ENCODE results near the gene SHISAL1.

The SHISAL1 gene

DNA sequence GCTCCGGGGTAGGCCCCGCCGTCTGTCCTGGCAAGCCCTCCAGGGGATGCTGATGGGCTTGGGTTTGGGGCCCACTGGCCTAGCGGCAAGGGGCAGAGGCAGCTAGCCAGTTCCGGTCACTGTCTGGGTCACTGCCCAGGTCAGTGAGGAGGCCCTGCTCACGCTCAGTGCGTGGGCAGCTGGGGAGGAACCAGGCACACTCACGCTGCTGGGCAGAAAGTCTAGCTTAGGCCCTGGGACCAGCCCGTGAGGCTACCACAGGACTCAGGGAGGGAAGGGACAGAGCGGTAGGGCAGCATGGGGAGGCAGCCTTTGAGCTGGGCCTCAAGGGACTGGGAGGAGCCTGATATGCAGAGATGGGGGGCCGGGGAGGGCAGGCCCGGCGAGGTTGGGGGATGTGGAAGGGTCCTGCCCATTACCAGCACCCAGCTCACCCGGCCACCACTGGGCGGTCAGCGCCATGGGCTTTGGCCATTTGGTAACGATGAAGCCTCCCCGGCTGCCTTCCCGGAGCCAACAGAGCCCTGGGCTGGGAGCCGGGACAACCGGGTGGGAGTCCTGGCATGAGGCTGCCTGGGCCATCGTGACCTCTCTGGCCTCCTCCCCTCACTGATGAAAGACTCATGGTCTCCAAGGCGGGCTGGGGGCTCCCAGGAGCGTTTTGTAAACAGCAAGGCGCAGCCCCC is 14.2 kb downstream of the SHISAL1 start:
- no peak for DNase-seq

DNA sequence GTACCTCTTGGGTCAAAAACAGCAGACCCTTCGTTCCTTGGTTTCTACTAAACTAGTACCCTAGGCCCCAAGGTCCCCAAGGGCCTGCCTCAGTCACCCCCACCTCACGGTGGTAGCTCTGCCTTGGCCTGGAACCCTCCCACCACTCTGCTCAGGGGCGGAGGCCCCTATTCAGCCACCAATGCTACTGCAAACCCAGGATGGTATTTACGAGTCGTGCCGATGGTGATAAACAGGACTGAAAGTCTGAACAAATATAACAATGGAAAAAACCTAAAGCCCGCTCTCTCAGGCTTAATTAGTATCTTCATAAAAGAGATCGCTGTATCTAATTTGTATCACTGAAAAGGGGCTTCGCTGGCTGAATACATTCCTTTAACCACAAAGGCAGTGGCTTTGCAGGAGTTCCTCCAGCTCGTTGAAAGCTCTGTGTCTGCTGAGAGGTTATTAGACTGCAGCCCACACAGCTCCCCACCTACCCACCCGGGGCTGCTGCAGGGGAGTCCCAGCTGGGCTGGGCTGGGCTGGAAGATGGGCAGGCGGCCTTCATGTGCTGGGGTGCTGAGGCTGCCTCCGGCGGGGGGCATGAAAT is 15.2 kb downstream of the SHISAL1 start:
- DNase-seq = no peak

DNA sequence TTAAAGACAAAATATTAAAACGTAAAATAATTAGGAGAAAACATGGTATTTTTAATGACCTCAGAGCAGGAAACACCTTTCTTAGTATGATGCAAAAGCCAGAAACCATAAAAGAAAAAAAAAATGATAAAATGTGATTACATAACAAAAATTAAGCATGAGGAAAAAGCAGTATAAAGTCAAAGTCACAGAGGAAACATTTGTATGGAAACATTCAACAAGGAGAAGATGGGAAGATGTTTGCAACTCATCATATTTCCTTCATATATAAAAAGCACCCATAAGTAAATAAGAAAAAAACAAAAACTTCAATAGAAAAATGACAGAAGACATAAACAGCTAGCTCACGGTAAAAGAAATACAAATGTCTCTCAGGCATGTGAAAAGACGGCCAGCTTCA is 17.3 kb downstream of the SHISAL1 start:
- no peak for DNase-seq

DNA sequence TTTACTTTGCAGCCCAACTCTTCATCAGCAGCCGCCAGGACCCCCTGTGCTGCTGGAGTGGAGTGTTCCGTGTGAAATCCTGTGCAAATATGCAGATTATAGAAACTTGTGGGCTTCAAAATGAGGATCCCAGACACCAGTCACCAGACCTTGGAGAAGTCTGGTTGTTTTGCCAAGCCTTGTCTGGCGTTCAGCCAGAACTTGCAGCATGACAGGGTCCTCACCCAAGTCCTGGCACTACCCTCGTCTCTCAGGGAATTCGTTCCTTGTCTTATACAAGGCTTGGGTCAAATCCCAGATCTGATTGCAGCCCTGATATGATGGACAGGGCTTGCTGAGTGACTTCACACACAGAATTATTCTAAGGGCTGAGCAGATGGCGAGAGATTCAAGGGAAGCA is 18.9 kb downstream of the SHISAL1 start:
- DNase-seq = no peak

DNA sequence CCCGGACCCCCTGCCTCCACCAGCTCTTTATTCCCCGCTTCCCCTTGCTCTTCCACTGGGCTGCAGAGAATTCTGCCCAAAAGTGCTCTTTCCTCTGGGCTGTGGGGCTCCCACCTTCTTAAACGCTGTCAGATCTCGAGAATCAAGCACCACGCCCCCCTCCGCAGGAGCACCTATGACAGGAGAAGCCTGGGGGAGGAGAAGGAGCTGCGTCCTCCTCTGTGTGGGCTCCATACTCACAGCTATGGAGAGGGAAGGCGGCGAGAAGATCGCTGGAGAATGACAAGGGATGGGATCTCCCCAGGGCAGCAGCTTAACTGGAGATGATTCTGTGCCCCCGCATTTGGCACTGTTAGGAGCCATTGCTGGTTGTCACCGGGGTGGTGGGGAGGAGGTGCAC is 19.7 kb downstream of the SHISAL1 start:
- no peak for DNase-seq

DNA sequence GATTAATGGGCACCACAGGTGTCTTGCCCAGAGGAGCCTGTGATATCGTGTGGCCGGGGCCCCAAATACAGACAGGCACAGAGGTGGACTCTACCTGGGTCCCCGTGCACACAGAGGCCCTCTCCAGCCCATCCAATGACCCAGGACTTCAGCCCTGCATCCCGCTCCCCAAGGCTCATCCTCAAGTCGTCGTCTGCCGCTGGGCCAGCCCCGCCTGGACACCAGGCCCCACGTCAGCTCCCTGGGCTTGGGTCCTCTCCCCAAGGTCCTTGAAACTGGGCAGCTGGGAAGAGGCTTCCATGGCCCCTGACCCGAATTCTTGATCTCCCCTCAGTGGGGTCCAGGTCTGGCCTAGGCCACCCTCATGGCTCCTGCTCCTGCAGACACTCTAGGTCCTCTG is 20.2 kb downstream of the SHISAL1 start:
- DNase-seq = no peak

DNA sequence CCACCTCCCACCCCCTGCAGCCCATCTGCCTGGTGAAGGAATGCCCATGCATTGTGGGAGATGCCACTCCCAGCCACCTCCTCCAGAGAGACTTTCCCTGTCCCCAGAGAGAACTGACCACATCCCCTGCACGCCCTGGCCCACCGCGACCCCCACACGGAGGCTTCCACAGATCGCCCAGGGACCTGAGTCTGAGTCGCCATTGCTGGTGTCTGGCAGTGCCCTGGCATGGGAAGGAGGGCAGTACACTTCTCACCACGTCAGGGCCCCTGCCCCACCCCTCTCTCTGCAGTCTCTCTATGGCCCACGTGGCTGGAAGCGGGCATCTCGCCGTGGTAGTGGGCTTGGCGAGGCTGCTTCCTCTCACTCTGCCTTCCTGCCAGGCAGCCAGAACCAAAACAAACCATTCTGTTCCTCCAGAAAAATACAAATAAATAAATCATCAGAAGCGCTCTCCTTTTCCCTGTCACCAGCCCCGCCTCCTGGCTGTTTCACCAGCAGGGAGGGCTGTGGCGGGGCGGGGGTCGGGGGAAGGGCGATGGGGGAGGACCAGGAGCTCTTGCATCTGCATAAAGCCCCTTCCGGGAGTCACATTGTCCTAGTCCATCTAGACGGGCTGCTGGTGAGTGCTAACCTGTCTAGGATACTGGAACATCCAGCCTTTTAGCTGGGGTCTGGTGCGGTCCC is 20.9 kb downstream of the SHISAL1 start:
- DNase-seq = no peak

DNA sequence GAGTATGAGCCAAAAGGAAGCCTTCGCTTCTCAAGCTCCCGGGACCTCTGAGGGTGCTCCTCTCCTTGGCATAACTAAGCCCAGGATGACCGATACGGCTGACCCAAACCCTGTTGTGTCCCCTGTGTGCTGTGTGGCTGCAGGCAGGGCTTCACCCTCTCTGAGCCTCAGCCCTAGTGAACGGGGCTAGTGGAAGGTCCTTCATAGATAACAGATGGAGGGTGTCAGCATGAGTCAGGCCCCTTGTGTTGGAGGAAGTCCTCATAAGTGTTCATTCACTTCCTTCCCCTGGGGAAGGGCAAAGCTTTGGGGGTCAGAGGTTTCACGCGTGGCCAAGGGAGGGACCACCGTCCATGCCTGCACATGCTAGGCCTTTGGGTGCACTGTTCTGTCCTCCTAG is 21.5 kb downstream of the SHISAL1 start:
- DNase-seq = no peak

DNA sequence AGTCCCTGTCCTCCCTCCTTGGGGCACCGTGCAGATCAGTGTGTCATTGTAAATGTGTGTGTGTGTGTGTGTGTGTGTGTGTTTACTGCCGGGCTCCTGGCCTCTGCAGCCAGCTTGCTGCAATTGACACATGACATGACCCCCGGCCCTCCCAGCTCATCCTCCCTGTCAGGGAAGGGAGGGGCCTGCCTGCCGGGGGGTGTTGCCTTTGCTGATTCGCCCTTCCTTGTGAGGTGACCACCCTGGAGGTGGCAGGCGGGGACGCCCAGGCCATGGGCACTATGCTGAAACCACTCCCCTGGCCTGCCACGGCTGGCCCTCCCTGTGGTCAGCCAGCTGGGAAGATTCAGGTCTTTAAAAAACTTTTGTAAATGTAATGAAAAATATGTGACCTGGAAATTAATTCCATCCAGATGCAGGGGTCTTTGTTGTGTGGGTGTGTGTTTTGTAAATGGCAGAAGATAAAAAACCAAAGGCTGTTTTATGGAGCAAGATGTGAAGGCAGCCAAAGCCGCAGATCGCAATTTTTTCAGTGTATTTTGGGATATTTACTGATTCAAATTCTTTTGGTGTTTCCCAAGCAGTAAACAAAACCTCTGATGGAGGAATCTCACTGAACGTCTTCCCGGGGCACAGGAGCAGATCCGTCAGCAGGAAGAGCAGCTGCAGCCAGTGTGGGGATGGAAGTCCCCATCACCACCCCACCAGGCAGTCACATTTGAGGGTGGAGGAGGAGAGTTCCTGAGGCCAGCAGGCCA is 23.2 kb downstream of the SHISAL1 start:
- no peak for DNase-seq

DNA sequence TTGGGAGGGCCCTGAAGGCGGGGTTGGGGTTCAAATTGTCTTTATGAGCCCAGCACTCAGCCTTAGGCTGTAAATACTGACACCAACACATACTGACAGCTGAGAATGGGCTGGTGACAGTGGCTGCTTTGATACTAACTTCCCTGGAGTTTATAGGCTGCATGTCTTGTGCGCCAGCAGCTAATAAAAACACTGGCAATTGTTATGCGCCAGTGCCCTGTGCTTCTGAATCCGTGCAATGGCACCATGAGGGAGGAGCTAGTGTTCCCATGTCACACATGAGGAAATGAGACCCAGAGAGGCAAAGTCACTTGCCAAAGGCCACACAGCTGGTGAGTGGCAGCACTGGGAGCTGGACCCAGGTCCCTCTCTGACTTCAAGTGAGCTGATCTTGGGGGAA is 23.8 kb downstream of the SHISAL1 start:
- DNase-seq = no peak

DNA sequence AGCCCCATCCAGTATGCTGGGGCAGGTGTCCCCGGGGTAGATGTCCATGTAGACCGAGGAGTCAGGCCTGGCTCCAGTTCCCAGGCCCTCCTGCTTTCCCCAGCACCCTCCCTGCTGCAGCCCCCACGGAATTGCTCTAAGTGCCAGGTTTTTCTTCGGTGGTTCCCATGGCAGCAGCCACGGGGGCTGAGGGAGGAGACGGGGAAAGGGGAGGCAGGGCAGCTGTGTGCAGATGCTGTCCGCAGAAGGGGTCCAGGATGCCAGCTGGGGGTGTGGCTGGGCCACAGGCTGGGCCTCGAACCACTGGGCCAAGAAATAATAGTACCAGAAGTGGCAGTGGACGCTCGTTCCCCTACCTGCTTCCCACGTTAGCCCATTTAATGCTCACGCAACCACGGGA is 25.0 kb downstream of the SHISAL1 start:
- no peak for DNase-seq

DNA sequence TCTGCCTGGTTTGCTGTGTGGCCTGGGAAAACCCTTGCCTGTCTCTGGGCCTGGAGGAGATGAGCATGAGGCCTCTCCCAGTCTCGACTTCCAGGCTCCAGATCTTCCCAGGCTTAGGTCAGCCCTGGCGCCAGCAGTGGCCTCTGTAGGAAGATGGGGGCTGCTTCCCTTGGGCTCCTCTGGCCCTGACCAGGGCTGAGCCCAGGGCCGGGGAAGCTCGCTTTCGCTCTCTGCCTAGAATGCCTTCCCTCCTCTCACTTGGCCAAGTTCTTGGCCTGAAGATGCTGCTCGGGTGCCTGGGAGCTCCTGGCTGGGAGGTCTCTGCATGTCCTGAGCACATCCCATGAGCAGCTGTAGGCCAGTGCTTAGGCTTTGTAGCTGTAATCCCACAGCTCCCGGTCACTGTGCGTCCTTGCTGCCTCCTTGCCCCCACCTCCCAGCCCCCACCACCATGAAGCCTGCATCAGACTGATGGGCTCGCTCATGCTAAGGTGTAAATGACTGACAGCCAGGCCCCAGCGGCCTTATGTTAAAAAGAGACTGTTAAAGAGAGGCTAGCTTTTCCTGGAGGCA is 25.5 kb downstream of the SHISAL1 start:
- no peak for DNase-seq

DNA sequence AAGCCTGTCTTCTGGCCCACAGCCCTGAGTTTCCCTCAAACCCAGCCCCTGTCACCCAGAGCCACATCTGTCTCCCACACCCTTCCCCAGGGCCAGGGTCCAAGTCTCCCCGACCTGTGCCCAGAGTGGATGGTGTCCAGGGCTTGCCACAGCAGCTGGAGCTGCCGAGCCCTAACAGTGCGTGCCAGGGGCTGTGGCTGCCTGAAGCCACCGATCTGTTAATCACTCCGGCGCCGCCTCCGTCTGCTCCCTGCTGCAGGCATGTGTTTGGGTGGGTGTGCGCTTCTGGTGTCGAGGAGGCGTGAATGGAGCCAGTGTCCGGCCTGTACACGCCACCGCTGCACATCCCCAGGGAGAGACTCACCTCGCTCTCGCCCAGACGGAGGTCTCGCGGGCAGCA is 26.1 kb downstream of the SHISAL1 start:
- DNase-seq = no peak

DNA sequence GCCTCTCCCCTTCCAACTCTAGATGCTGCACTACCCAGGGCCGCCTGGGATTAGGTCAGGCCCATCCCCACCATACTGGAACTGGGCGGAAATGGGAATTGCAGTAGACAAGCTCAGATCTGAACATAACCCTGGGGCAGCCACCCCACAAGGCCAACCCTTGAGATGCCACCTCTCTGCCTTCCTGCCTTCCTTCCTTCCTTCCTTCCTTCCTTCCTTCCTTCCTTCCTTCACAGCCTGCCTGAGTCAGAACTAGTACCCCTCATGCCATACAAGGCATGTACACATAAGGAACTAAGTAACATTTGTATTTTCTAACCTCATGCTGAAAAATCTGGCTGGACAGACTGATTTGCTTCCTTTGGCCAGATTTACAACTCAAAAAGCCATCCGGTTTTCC is 28.0 kb downstream of the SHISAL1 start:
- DNase-seq = no peak

DNA sequence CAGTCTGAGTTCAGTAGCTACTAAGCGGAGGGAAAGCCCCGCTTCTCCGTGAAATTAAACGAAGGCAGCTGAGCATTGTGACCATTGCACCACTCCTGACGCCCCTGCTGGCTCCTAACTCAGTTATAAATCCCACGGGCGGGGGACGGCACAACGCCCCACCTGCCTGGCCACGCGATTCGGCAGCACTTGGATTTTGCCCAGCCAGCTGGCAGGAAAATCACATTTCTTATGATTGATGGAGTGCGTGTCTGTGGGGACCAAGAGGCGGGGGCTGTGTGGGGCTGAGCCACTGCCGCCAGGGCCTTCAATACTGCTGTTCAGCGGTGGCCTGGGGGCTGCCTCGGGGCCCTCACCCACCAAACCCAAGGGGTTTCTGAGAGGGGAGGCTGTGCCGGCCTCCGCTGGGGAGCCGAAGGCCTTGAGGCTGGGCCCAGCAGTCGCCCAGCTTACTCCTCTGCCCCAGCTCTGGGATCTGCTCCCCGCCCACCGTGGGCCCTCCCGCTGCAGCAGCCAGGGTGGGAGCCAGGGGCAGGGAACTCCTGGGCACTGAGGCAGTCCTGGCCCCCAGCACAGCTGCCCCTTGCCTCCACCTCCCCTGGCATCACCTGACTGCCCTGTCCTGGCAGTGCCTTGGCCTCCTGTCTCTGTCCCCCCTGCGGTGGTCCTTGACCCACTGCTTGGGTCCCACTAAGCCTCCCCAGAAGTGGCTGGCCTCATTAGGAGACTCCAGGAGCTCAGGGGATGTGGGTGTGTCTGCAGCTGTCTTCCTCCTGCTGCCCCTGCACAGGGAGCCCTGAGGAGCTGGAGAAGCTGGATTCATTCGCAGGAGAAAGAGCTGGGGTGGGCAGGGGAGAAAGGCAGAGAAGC is 30.7 kb downstream of the SHISAL1 start:
- DNase-seq = no peak

DNA sequence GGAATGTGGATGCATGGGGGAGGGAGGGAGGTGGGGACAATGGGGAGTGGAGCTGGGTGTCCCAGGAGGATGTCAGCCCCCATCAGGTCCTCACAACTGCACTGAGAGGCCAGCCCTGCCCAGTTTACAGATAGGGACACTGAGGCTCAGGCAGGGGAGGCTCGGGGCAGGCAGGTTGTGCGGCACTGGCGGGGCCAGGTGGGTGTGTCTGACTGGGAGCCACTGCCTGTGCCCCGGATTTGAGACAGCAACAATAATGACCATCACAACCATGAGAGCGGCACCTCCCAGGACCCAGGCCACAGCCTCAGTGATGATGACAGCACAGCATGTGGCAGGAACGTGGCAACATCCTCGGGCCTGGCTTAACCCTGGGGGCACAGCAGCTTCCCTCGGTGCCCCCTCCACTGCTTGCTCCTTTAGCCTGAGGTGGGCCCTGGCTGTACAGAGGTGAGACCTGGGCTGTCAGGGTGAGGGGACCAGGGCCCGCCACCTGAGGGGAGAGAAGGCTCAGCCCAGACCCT is 32.0 kb downstream of the SHISAL1 start:
- DNase-seq = no peak

DNA sequence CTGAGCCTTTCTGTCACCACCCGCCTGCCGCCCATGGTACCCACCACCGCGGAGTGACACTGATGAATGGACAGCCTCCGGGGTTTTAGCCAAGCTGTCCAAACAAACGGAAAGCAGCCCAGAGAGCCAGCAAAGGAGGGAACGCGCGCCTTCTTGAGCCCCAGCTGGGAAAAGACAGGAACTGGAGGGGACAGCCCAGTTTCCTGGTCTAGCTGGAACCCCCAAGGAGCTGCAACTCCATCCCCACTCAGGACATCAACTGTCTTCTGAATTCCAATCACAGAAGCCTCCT is 33.7 kb downstream of the SHISAL1 start:
- no peak for DNase-seq

DNA sequence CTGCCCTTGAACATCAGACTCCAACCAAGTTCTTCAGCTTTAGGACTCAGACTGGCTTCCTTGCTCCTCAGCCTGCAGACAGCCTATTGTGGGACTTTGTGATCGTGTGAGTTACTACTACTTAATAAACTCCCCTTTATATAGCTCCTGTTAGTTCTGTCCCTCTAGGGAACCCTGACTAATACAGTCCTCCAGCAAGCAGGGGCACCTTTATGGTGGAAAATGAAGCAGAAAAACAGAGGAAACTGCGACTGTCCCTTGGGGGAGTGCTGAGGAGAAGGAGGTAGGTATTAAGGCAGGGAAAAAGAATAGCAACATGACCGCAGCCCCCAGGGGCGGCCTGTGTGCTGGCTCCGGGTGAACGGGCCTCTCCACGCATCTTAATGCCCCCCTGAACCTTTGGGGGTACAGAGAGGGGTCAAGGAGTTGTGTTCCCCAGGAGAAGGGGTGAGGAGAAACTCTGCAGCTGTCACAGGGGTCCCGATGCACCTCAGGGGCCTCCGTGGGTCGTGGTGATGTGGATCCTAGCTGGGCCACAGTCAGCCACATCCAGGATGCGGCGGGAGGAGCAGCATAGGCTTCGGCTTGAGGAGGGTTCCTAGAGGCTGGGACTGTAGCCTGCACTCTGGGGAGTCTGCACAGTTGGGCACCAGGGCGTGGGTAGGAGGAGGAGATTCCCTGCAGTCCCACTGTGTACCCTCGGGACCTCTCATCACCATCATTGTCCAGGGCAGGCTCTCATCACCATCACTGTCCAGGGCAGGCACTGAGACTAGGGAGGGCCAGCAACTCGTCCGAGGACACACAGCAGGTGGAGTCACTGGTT is 34.3 kb downstream of the SHISAL1 start:
- DNase-seq = no peak

DNA sequence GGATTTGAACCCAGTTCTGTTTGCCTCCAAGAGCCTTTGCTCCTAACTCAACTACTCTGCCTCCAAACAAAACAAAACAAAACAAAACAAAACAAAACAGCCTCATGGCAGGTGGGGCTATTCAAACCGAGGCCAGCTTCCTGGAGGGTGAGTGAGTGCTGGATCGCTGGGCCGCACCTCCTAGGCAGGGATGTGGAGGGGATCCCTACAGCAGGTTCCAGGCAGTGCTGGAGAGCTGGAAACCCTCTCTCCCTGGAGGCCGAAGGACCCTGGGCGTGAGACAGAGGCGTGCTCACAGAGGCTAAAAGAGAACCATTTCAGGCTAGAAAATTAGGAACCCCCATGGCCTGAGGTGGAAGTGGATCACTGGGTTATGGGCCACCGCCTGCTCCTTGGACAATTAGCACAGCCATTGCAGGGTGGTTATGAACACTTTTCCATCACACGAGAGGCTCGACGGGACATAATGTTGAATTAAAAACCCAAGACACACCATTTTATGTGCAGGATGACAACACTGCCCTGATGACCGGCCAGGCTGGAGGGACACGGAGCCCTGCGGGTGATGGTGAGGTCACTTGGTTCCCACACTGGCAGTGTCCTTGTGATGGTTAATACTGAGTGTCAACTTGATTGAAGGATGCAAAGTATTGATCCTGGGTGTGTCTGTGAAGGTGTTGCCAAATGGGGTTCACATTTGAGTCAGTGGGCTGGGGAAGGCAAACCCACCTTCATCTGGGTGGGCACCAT is 35.2 kb downstream of the SHISAL1 start:
- DNase-seq = no peak

DNA sequence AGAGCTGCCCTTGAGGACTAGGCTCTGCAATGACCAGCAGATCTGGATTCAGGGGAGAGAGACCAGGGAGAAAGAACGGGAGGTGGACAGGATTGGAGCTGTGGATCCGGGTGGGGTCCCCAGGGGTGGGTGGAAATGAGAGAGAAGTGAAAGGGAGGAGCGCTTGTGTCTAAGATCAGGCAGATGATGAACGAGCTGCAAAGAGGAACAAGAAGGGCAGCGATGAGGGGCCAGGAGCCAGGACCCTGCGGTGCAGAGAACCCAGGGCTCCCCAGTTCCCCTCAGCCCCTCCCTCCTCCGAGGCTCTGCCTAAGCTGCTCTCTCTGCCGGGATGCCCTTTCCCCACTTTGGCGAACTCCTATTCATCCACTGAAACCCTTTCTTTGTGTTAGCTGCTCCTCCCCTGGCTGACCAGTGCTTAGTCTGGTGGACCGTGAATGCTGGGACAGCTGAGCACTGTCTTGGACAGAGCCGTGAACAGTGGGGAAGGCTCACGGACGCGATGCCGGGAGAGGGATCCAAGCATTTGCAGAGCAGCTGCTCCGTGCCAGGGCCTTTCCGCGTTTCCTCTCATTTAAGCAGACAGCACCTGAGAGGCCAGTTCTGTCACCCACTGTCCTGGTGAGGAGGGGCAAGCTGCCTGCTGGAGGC is 35.9 kb downstream of the SHISAL1 start:
- no peak for DNase-seq

All from NCI-H1048 (cell line).